Testis (tissue), 2 donors: ENCODE measurements around the gene CRLF1.

Experiments
- CTCF ChIP-seq, 3 experiments: fragments of 450-650 bp in 2 of 3; fragments of 200-600 bp in 1 of 3; sonication (generic) in 1 of 3; IDR thresholded peaks; one replicate each; pipeline ENCODE4 v1.5.1; 2016 to 2019; ENCODE audit warnings: antibody characterized with exemption in 3 of 3, mild to moderate bottlenecking in 2 of 3, moderate library complexity in 1 of 3
- POLR2A ChIP-seq: fragments of 450-650 bp; IDR thresholded peaks from one replicate; pipeline ENCODE4 v1.6.1; 2017; ENCODE audit warnings: antibody characterized with exemption, mild to moderate bottlenecking, moderate library complexity

- TF ChIP-seq POLR2A (no peak), CTCF (IDR thresholded peaks at IDR 0.05) (no peak)
Measured at GRCh38 chr19:18653853-18654252, 47.3 kb upstream of the CRLF1 start.
